ENCODE results near the gene NLRC3. TPM values are rescaled to one million over a fixed set of nuclear protein-coding genes. Genes with fewer than 3 reads are reported as not detected.

NLRC3 gene
- total RNA-seq, 1 donor from 2014 or later: 3.2 TPM

- TF ChIP-seq, protein P1, sequence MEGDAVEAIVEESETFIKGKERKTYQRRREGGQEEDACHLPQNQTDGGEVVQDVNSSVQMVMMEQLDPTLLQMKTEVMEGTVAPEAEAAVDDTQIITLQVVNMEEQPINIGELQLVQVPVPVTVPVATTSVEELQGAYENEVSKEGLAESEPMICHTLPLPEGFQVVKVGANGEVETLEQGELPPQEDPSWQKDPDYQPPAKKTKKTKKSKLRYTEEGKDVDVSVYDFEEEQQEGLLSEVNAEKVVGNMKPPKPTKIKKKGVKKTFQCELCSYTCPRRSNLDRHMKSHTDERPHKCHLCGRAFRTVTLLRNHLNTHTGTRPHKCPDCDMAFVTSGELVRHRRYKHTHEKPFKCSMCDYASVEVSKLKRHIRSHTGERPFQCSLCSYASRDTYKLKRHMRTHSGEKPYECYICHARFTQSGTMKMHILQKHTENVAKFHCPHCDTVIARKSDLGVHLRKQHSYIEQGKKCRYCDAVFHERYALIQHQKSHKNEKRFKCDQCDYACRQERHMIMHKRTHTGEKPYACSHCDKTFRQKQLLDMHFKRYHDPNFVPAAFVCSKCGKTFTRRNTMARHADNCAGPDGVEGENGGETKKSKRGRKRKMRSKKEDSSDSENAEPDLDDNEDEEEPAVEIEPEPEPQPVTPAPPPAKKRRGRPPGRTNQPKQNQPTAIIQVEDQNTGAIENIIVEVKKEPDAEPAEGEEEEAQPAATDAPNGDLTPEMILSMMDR (IDR thresholded peaks at IDR 0.05; ENCODE audit: unreplicated experiment): no peak
- DNase-seq (ENCODE audit: low spot score): no peak
- no peak overlapping the region for H3K4me3 Mint-ChIP-seq (ENCODE audit: unreplicated experiment)
- H3K27me3 Mint-ChIP-seq (ENCODE audit: unreplicated experiment): no peaks in the 10 kb centered on the region
- peaks cover 25% of the 10 kb centered on the region for H3K36me3 Mint-ChIP-seq (ENCODE audit: low read depth, unreplicated experiment)
- no peak overlapping the region for H3K27ac Mint-ChIP-seq (ENCODE audit: unreplicated experiment)
- H3K4me1 Mint-ChIP-seq (ENCODE audit: unreplicated experiment): peaks cover 14% of the 10 kb centered on the region
- no peaks in the 10 kb centered on the region for H3K9me3 Mint-ChIP-seq (ENCODE audit: unreplicated experiment)
Measured at GRCh38 chr16:3606441-3606840, 29.2 kb upstream of the NLRC3 start.

- H3K4me1 Mint-ChIP-seq (ENCODE audit: unreplicated experiment): peaks cover 8% of the 10 kb centered on the region
- no peak overlapping the region for H3K27ac Mint-ChIP-seq (ENCODE audit: unreplicated experiment)
- TF ChIP-seq, protein P1 (IDR thresholded peaks at IDR 0.05; ENCODE audit: unreplicated experiment): no peak
- no peak overlapping the region for H3K4me3 Mint-ChIP-seq (ENCODE audit: unreplicated experiment)
- H3K36me3 Mint-ChIP-seq (ENCODE audit: low read depth, unreplicated experiment): peaks cover 55% of the 10 kb centered on the region
- no peak for DNase-seq (ENCODE audit: low spot score)
- H3K27me3 Mint-ChIP-seq (ENCODE audit: unreplicated experiment): no peaks in the 10 kb centered on the region
- H3K9me3 Mint-ChIP-seq (ENCODE audit: unreplicated experiment): peaks cover 3% of the 10 kb centered on the region
Measured at GRCh38 chr16:3602320-3602653, 25.1 kb upstream of the NLRC3 start.

DNA sequence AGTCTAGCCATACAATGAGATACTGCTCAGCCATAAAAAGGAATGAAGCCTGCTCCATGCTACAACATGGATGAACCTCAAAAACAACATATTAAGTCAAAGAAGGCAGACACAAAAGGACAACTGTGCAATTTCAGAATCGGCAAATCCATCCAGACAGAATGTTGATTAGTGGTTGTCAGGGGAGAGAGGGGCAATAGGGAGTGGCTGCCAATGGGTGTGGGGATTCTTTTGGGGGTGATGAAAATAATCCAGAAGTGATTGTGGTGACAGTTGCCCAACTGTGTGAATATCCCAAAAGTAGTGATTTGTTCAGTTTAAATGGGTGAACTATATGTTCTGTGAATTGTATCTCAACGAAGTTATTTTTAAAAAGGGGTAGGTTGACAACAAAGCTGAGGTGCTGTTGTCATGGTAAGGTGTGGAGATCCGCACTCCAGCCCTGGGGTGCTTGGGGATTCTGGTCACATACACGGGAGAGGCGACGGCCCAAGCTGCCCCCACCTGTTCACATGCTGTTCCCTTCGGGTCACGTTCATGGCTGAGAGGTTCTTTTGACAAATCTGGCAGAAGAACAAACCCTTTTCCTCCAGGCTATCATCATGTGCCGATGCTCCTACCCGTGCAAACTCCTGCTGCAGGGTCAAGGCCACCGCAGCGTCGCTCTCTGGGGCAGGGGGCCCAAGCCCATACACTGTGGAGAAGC, 24.6 kb upstream of the NLRC3 start:
- TF ChIP-seq, protein P1 (IDR thresholded peaks at IDR 0.05; ENCODE audit: unreplicated experiment): no peak
- DNase-seq (ENCODE audit: low spot score): no peak
- Mint-ChIP-seq H3K36me3 (ENCODE audit: low read depth, unreplicated experiment) (peaks cover 55% of the 10 kb centered on the region), H3K27ac (ENCODE audit: unreplicated experiment) (no peak overlapping the region), H3K27me3 (ENCODE audit: unreplicated experiment) (no peaks in the 10 kb centered on the region), H3K9me3 (ENCODE audit: unreplicated experiment) (peaks cover 3% of the 10 kb centered on the region), H3K4me3 (ENCODE audit: unreplicated experiment) (peak overlapping the region; percentile 32), H3K4me1 (ENCODE audit: unreplicated experiment) (peaks cover 10% of the 10 kb centered on the region)

DNA sequence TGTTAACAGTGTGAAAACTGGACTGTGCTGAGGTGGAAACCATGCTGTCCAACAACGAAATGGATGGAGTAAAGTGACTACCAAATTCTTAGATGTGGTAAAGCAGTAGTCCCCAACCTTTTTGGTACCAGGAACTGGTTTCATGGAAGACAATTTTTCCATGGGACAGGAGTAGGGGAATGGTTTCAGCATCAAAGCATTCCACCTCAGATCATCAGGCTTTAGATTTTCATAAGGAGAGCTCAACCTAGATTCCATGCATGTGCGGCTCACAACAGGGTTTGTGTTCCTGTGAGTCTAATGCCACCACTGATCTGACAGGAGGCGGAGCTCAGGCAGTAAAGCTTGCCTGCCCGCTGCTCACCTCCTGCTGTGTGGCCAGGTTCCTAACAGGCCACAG, 22.7 kb upstream of the NLRC3 start:
- DNase-seq (ENCODE audit: low spot score): no peak
- Mint-ChIP-seq H3K36me3 (ENCODE audit: low read depth, unreplicated experiment) (peaks cover 61% of the 10 kb centered on the region), H3K27me3 (ENCODE audit: unreplicated experiment) (no peaks in the 10 kb centered on the region), H3K4me1 (ENCODE audit: unreplicated experiment) (peaks cover 10% of the 10 kb centered on the region), H3K27ac (ENCODE audit: unreplicated experiment) (no peak overlapping the region), H3K4me3 (ENCODE audit: unreplicated experiment) (peak overlapping the region; percentile 37), H3K9me3 (ENCODE audit: unreplicated experiment) (peaks cover 3% of the 10 kb centered on the region)
- TF ChIP-seq, protein P1 (IDR thresholded peaks at IDR 0.05; ENCODE audit: unreplicated experiment): no peak

DNA sequence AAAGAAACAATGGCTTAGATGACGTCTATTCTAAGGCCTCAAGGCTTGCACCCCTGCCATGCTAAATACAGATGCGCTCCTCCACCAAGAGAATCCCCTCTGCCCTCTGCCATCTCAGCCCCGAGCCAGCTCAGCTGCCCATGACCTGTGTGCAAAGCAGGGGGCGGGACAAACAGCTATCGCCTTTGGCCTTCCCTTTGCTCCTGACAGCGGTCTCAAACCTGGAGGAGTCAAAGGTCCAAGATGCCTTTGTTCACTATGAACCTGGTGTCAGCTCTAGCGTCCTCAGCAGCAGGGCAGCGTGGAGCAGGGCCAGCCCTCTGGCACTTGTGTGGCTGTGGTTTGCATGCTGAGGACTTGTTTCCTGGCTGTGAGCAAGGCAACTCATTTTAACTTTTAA, 21.9 kb upstream of the NLRC3 start:
- H3K9me3 Mint-ChIP-seq (ENCODE audit: unreplicated experiment): peaks cover 3% of the 10 kb centered on the region
- H3K4me3 Mint-ChIP-seq (ENCODE audit: unreplicated experiment): no peak overlapping the region
- peaks cover 10% of the 10 kb centered on the region for H3K4me1 Mint-ChIP-seq (ENCODE audit: unreplicated experiment)
- H3K27me3 Mint-ChIP-seq (ENCODE audit: unreplicated experiment): peaks cover 3% of the 10 kb centered on the region
- TF ChIP-seq, protein P1 (IDR thresholded peaks at IDR 0.05; ENCODE audit: unreplicated experiment): no peak
- H3K36me3 Mint-ChIP-seq (ENCODE audit: low read depth, unreplicated experiment): peaks cover 62% of the 10 kb centered on the region
- no peak overlapping the region for H3K27ac Mint-ChIP-seq (ENCODE audit: unreplicated experiment)
- no peak for DNase-seq (ENCODE audit: low spot score)

Data from endothelial cell (in vitro differentiated cells).